SH-SY5Y (cell line): ENCODE measurements around the gene ARFGAP3.

ENCODE experiments used
- GATA2 ChIP-seq: IDR thresholded peaks from 2 replicates; pipeline ENCODE4 v1.6.1; 2011; ENCODE audit warnings: mild to moderate bottlenecking, low read depth, low read length
- GATA3 ChIP-seq: IDR thresholded peaks from 2 replicates; pipeline ENCODE4 v1.6.1; 2011; ENCODE audit warnings: low read depth, mild to moderate bottlenecking, low read length, moderate library complexity

DNA sequence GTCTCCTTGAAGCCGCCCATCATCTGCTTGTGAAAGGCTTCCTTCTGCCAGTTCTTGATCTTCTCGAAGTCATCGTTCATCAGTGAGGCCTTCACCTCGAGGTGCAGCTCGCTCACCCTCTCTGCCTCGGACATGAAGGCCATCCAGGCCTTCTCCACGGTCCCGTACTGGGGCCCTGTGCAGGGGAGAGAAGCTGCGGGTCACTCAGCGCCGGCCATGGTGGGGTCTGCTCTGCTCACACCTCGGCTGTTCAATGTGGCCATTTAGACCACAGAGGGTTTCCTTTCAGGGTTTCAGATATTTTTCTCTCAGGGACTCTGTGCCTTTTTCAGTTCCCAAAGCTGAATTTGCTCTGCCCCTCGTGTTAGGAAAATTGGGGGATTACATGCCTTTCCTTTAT, 33.9 kb upstream of the ARFGAP3 start:
- TF ChIP-seq GATA2: no peak
- no peak for TF ChIP-seq GATA3
